Omental fat pad (tissue), 4 donors: ENCODE measurements around the gene SHANK1. TPM values are rescaled to one million over a fixed set of nuclear protein-coding genes. Genes with fewer than 3 reads are reported as not detected.
"Not testable (repeated sequence)": the region's sequence is repeated elsewhere in the genome, so short reads cannot be mapped to it uniquely, and the experiment has no call there.

Experiments
- ATAC-seq: fragments of 150-250 bp; one replicate; pipeline ENCODE4 v1.9.1; 2016; ENCODE audit warnings: mild to moderate bottlenecking, moderate library complexity; ENCODE audit not compliant: low FRiP score
- DNase-seq: peaks from one replicate; pipeline ENCODE4 v3.0.0-alpha.2; 2019; ENCODE audit warnings: low spot score
- CTCF ChIP-seq, 3 donors: fragments of 450-650 bp; IDR thresholded peaks; one replicate each; pipeline ENCODE4 v1.5.1; 2016 to 2017; ENCODE audit warnings: antibody characterized with exemption in 3 of 3, mild to moderate bottlenecking in 3 of 3, moderate library complexity in 2 of 3
- total RNA-seq, 4 donors: library from RNA; depleted of rRNA; stranded (reverse); fragments of >200 nt; gene quantifications; one replicate each; pipeline ENCODE4 v1.1.0, GENCODE V29; 2016

Gene SHANK1
- total RNA-seq = 1 to 10 TPM in 1 of 4 donors, under 1 TPM in 1, not detected in 2; 0.37 to 2.2 TPM

- TF ChIP-seq CTCF (IDR thresholded peaks at IDR 0.05) = no peak
- no peak for ATAC-seq
- no peak for DNase-seq
These were observed at the start of gene SHANK1 for GRCh38 chr19:50719566-50719965. Gene SHANK1, minus strand, starts transcription at chr19:50719802. Its CDS starts 2,883 bp downstream, at chr19:50716919.

- no peak for TF ChIP-seq CTCF (IDR thresholded peaks at IDR 0.05)
- DNase-seq (no peak), ATAC-seq (no peak)
These were observed 48.7 kb upstream of the SHANK1 start for GRCh38 chr19:50768277-50768676.

- not testable (repeated sequence) for ATAC-seq, DNase-seq
These were observed 47.7 kb upstream of the SHANK1 start for GRCh38 chr19:50767263-50767662.

GRCh38 chr19:50766746-50767145 lies 47.1 kb upstream of the SHANK1 start:
- DNase-seq, ATAC-seq: not testable (repeated sequence)

GRCh38 chr19:50764409-50764808 lies 44.8 kb upstream of the SHANK1 start:
- ATAC-seq (no peak), DNase-seq (no peak)
- no peak for TF ChIP-seq CTCF (IDR thresholded peaks at IDR 0.05)

- DNase-seq, ATAC-seq: not testable (repeated sequence)
These were observed 43.9 kb upstream of the SHANK1 start for GRCh38 chr19:50763521-50763920.

GRCh38 chr19:50761501-50761900 lies 41.9 kb upstream of the SHANK1 start:
- not testable (repeated sequence) for ATAC-seq, DNase-seq

- ATAC-seq = no peak
- no peak for DNase-seq
- no peak for TF ChIP-seq CTCF (IDR thresholded peaks at IDR 0.05)
These were observed 40.3 kb upstream of the SHANK1 start for GRCh38 chr19:50759886-50760285.

- not testable (repeated sequence) for ATAC-seq, DNase-seq
These were observed 39.5 kb upstream of the SHANK1 start for GRCh38 chr19:50759076-50759475.

GRCh38 chr19:50757624-50758023 lies 38.0 kb upstream of the SHANK1 start:
- not testable (repeated sequence) for ATAC-seq, DNase-seq

- not testable (repeated sequence) for ATAC-seq, DNase-seq
These were observed 36.6 kb upstream of the SHANK1 start for GRCh38 chr19:50756244-50756643.
